Endometrium (tissue), 2 donors: Measurements from ENCODE around the gene SF3B3.
"Not testable (repeated sequence)": the region's sequence is repeated elsewhere in the genome, so short reads cannot be mapped to it uniquely, and the experiment has no call there.

ENCODE experiments used
- FAIRE-seq: peaks from 2 replicates; lab custom pipeline; 2012; peaks lifted over from hg19 to GRCh38; lab: Jason Lieb, UNC
- donor health status: control.
- donor health status: control.

SF3B3 gene

GRCh38 chr16:70621864-70622263 is 98.2 kb downstream of the SF3B3 start:
- FAIRE-seq, result not testable (repeated sequence)
